ENCODE measurements around the gene PLXND1.
"Not testable (repeated sequence)": the region's sequence is repeated elsewhere in the genome, so short reads cannot be mapped to it uniquely, and the experiment has no call there.

PLXND1 gene

DNA sequence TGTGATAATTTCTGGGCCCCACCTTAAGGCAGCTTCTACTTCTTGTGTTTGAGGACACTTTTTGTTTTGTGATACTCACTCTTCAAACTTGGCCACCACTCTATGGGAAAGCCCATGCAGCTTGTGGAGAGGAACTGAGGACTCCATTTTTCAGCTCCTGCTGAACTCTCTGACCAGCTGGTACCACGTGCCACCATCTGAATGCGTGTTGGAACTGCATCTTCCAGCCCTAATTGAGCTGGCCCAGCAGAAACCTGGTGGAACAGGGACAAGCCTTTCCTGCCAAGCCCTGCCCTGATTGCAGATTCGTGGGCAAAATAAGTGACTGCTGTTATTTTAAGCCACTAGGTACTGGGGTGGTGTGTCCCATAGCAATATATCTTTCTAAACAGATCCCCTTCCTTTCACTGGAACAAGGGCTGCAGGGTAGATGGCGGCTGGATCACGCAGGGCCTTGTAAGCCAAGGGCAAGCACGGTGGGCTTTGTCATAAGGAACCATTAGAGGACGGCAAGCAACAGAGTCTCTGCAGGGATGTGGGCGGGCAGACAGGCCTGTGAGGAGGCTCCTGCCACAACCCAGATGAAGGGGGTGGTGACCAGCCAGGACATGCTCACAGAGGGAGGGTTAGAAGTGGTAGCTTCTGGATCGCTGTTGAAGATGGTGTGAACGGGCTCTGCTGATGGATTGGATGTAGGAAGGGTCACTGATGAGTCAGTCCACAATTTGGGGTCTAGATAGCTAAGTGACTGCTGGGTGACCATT lies 54.0 kb downstream of the PLXND1 start:
- DNase-seq (ENCODE audit: low spot score), result peak; percentile 54

DNA sequence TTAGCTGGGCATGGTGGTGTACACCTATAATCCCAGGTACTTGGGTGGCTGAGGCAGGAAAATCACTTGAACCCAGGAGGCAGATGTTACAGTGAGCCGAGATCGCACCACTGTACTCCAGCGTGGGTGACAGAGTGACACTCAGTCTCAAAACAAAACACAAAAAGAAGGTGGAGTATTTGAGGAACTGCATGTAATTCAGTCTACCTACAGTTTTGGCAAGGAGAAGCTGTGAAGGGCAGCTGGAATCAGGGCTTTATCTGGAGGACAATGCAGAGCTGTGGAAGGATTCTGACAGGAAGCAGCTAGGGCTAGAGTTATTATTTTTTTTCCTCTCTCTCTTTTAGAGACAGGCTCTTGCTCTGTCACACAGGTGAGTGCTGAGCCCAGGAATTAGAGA lies 56.7 kb downstream of the PLXND1 start:
- no peak for DNase-seq (ENCODE audit: low spot score)

DNA sequence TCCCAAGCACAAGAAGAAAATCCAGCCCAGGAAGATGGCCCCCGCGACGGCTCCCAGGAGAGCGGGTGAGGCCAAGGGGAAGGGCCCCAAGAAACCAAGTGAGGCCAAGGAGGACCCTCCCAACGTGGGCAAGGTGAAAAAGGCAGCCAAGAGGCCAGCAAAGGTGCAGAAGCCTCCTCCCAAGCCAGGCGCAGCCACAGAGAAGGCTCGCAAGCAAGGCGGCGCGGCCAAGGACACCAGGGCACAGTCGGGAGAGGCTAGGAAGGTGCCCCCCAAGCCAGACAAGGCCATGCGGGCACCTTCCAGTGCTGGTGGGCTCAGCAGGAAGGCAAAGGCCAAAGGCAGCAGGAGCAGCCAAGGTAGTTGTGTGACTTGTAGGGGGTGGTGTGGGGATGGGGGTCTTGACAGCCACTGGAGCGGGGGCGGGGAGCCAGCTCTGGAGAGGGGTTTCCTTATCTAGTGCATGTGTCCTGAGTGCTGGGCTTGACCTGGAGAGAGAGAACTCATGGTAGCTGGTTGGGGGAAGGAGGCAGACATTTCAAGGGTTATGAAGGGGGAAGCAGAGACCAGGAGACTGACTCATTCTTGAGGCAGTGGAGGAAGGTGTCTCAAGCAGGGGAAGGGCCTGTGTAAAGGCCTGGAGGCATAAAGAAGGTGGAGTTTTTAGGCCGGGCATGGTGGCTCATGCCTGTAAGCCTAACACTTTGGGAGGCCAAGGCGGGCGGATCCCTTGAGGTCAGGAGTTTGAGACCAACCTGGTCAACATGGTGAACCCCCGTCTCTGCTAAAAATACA lies 57.3 kb downstream of the PLXND1 start:
- no peak for DNase-seq (ENCODE audit: low spot score)

DNA sequence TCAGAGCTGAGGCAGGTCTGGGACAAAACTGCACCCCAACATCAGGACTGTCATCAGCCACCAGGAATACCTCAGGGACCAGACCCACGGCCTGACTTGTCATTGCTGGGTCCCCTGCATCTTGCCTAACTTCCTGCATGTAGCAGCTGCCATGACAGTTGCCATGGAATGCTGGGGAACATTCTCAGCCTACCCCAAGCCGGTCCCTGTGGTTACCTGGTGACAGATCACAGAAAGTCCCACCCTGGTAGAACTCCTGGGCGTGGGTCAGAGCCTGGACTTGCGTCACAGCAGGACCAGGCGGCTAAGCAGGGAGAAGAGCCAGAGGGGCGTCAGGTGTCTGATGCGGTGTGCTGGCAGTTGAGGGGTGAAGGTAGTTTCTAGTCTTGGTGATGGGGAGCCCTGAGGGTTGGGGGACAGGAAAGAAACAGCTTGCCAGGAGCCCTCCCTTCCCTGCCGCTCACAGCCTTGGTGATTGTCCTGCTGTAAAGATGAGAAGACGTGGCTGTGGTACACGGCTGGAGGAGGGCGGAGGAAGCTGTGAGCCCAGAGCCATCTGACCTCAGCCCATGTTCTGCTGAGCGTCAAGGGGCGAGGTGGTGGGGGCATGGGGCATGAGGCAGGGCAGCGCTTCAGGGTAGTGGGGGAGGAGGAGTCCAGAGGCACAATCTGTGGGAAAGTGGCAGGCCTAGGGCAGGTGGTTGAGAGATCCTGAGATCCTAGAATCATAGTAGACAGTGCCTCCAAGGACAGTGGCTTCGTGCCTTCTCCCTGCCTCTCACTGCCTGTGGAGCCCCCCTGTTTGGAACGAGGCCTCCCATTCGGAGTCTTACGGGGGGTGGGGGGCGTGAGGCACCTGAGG lies 58.1 kb downstream of the PLXND1 start:
- DNase-seq (ENCODE audit: low spot score), result no peak

DNA sequence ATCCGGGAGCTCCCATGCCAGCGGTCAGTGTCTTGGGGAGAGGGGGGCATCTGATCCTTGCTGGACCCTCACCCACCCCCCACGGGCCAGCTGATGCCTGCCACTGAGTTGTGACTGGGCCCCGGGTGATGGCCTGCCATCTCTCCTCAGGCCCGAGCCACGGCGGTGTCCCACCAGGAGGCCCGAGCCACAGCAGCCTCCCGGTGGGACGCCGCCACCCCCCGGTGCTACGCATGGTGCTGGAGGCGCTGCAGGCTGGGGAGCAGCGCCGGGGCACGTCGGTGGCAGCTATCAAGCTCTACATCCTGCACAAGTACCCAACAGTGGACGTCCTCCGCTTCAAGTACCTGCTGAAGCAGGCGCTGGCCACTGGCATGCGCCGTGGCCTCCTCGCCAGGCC lies 59.2 kb downstream of the PLXND1 start:
- DNase-seq (ENCODE audit: low spot score), result no peak

DNA sequence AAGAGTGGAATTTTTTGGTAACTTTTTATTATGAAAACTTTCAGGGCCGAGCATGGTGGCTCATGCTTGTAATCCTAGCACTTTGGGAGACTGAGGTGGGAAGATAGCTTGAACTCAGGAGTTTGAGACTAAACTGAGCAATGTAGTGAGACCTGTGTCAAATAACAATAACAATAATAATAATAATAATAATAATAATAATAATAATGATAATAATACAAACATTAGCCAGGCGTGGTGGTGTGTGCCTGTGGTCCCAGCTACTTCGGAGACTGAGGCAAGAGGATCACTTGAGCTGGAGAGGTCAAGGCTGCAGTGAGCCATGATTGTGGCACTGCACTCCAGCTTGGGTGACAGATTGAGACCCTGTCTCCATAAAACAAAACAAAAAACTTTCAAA lies 60.5 kb downstream of the PLXND1 start:
- not testable (repeated sequence) for DNase-seq (ENCODE audit: low spot score)

DNA sequence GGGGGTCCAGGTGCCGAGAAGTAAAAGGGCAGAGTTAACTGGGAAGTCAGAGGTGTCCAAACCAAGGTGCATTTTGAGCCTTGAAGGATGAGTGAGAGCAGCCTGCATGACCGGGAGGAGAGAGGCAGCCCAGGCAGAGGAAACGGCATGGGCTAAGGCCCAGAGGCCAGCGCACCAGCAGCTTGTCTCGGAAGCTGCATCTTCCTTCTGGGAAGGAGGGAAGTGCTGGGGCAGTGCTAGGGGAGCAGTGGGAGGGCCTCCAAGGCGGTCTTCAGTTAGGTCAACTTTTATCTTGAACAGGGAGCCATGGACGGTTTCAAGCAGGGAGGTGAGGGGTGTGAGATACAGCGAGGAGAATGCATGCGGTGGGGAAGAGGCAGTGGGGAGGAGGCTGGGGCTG lies 62.5 kb downstream of the PLXND1 start:
- no peak for DNase-seq (ENCODE audit: low spot score)

DNA sequence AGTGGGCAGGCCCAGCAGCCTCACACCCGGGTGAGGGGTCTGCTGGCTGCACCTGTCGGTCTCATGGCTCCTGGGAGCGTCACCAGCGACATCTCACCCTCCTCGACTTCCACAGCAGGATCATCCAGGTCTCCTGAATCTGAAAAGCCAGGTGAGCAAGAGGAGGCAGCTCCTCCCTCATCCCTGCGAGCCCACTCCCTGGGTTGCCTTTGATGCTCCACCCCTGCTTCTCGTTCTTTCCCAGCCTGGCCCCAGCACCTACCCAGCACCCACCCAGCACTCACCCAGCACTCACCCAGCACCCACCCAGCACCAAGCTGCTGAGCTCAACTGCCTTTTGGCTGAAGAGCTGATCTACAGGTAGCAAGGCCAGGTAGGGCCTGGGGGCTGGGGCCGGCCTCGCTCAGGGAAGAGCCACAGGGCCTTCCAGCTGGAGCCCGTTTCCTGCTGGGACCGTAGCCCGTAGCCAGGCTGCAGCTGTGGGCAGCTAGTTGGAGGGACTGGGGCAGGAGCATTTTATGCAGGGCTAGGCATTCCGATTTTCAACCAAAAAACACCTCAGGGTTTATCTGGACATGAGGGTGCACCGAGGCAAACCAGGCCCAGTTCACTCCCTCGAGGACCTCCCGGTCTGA lies 63.2 kb downstream of the PLXND1 start, which contains the start of gene H1-8:
H1-8 (plus strand) TSS at position 20 of the 635 bp plus-strand sequence; CDS start at position 64, 44 bp downstream.
- no peak for DNase-seq (ENCODE audit: low spot score)

DNA sequence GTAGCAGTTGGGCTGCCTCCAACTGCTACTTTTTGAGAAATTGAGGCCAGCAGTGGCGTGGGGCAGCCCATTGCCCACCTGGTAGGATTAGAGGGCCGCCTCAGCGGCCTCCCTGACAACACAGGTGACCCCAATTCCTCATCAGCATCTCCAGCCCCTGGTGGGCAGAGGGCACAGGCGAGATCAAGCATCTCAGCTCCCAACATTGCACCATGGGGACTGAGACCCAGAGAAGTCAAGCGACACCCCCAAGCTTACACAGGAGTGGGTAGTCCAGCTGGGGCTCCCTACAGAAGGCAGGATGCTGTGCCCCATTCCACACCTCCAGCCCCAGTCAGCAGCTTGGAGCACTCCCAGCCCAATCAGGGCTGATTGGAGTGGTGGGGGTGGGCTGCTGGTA lies 63.7 kb downstream of the PLXND1 start:
- no peak for DNase-seq (ENCODE audit: low spot score)

DNA sequence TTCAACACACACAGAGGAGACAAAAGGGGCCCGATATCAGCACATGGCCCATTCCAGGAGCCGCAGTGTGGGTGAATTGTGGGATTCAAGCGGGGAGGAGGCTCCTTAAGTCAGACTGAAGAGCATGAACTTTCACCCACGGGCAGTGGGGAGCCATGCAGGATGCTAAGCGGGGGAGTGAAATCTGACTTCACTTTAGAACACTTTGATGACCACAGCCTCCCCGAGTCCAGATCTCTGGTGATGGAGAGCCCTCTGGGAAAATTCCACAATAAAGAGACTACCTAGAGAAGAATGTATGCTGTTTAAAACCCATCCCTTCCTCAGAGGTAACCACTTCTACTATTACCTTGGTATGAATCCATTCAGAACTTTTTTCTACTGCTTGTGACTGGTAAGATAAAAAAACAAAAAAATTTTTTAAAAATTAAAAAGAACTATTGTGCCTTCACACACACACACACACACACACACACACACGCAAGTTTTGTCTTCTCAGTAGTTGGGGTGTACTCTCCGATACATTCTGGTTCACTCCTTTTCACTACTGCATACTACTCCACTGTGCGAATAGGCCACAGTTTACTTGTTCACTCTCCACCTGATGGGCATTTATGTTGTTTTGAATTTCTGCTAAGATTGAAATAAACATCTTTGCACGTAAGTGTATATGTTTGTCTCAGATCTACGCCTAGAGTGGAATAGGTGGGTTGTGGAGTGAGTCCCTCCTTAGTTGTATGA lies 65.5 kb downstream of the PLXND1 start:
- no peak for DNase-seq (ENCODE audit: low spot score)

DNA sequence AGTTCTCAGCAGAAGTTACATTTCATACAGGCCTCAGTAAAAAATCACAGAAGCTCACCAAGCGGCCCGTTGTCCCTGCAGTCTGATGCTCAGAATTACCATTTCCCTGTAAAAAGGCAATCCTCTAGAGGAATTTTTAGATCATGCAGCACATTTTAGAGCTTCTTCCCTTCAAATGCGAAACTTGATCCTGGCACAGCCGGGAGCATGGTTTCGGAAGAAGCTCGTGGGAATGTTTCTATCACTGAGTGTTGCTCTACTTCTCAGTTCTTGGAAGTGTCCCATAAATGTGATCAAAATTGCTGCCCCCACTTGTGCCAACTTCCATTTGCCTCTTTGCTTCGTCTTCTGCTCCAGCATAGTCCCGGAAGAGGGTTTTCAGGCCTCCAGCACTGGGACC lies 67.3 kb downstream of the PLXND1 start:
- no peak for DNase-seq (ENCODE audit: low spot score)

DNA sequence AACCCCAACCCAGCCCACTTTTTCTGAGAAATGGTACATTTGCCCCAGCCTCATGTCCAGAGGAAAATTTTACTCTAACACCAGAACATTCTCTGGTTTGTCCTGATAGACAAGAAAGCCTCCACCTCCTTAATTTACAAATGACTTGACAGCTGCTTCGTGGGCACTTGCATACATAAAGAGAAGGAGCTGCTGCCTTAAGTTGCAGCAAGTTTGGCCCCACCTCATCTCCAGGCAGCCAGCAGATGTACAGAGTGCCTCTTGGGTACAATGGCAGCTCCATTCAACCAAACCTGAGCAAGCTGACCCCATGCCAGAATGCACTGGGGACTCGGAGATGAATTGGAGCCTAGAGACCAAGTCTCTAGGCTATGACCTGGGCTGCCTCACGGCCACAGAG lies 69.7 kb downstream of the PLXND1 start:
- DNase-seq (ENCODE audit: low spot score), result no peak

DNA sequence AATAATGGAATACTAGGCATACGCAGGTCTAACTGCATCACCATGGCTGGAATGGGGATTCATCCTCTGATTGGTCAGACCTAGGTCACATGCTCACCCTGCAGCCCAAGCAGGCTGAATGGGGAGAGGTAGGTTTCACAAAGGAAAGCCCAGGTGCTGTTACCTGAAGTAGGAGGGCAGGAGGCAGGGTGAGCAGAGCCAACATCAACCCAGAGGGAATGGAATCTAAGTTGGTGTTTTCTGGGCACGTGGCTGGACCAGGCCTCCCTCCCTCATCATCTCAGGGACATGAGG lies 70.2 kb downstream of the PLXND1 start:
- DNase-seq (ENCODE audit: low spot score), result no peak

DNA sequence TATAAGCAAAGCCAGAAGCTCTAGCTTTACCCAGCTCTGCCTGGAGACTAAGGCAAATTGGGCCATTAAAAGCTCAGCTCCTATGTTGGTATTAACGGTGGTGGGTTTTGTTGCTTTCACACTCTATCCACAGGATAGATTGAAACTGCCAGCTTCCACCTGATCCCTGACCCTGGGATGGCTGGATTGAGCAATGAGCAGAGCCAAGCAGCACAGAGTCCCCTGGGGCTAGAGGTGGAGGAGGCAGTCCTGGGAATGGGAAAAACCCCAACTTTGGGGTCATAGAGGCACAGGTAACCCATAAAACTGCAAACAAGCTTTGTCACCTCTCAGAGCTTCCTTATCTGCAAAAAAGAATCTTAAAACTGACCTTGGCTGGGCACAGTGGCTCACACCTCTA lies 71.4 kb downstream of the PLXND1 start:
- no peak for DNase-seq (ENCODE audit: low spot score)

DNA sequence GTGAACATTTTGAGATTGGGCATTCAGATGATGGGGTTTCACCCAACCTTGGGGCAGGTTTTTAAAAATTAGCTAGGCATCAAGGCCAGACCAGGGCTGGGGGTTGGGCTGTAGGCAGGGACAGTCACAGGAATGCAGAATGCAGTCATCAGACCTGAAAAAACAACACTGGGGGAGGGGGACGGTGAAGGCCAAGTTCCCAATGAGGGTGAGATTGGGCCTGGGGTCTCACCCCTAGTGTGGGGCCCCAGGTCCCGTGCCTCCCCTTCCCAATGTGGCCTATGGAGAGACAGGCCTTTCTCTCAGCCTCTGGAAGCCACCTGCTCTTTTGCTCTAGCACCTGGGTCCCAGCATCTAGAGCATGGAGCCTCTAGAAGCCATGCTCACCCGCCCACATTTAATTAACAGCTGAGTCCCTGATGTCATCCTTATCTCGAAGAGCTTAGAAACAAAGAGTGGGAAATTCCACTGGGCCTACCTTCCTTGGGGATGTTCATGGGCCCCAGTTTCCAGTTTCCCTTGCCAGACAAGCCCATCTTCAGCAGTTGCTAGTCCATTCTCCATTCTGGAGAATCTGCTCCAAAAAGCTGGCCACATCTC lies 71.9 kb downstream of the PLXND1 start:
- DNase-seq (ENCODE audit: low spot score), result no peak

DNA sequence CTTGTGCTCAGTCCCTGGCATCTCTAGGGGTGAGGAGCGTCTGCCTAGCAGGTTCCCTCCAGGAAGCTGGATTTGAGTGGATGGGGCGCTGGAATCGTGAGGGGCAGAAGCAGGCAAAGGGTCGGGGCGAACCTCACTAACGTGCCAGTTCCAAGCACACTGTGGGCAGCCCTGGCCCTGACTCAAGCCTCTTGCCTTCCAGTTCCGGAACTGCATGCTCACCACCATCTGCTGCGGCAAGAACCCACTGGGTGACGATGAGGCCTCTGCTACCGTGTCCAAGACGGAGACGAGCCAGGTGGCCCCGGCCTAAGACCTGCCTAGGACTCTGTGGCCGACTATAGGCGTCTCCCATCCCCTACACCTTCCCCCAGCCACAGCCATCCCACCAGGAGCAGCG lies 73.1 kb downstream of the PLXND1 start:
- DNase-seq (ENCODE audit: low spot score), result no peak

DNA sequence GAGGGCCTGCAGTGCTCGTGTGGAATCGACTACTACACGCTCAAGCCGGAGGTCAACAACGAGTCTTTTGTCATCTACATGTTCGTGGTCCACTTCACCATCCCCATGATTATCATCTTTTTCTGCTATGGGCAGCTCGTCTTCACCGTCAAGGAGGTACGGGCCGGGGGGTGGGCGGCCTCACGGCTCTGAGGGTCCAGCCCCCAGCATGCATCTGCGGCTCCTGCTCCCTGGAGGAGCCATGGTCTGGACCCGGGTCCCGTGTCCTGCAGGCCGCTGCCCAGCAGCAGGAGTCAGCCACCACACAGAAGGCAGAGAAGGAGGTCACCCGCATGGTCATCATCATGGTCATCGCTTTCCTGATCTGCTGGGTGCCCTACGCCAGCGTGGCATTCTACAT lies 74.2 kb downstream of the PLXND1 start:
- no peak for DNase-seq (ENCODE audit: low spot score)

DNA sequence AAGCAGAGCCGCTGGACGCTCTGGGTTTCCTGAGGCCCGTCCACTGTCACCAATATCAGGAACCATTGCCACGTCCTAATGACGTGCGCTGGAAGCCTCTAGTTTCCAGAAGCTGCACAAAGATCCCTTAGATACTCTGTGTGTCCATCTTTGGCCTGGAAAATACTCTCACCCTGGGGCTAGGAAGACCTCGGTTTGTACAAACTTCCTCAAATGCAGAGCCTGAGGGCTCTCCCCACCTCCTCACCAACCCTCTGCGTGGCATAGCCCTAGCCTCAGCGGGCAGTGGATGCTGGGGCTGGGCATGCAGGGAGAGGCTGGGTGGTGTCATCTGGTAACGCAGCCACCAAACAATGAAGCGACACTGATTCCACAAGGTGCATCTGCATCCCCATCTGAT lies 74.8 kb downstream of the PLXND1 start:
- DNase-seq (ENCODE audit: low spot score), result no peak

DNA sequence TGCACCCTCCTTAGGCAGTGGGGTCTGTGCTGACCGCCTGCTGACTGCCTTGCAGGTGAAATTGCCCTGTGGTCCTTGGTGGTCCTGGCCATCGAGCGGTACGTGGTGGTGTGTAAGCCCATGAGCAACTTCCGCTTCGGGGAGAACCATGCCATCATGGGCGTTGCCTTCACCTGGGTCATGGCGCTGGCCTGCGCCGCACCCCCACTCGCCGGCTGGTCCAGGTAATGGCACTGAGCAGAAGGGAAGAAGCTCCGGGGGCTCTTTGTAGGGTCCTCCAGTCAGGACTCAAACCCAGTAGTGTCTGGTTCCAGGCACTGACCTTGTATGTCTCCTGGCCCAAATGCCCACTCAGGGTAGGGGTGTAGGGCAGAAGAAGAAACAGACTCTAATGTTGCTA lies 75.7 kb downstream of the PLXND1 start:
- no peak for DNase-seq (ENCODE audit: low spot score)

DNA sequence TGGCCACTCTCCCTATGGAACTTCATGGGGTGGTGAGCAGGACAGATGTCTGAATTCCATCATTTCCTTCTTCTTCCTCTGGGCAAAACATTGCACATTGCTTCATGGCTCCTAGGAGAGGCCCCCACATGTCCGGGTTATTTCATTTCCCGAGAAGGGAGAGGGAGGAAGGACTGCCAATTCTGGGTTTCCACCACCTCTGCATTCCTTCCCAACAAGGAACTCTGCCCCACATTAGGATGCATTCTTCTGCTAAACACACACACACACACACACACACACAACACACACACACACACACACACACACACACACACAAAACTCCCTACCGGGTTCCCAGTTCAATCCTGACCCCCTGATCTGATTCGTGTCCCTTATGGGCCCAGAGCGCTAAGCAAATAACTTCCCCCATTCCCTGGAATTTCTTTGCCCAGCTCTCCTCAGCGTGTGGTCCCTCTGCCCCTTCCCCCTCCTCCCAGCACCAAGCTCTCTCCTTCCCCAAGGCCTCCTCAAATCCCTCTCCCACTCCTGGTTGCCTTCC lies 76.2 kb downstream of the PLXND1 start:
- DNase-seq (ENCODE audit: low spot score), result no peak
